HEK293 (cell line): ENCODE measurements around the gene XNDC1N.
A peak's percentile ranks its signal among the peaks of the same experiment; 100 is the strongest.

Experiments
- CTCF ChIA-PET: fragments of 350-600 bp; formaldehyde crosslinking; extraction: SDS; loops from one replicate; lab custom pipeline; 2021; ENCODE audit warnings: antibody characterized with exemption; lab: Yijun Ruan, JAX
- POLR2A ChIA-PET: fragments of 300-600 bp; formaldehyde crosslinking; extraction: SDS; loops from one replicate; lab custom pipeline; 2020; ENCODE audit warnings: antibody characterized with exemption, inconsistent platforms; lab: Yijun Ruan, JAX
- H3K27ac ChIP-seq: fragments of 200-500 bp; sonication (Bioruptor generic); 2 replicates; pipeline ENCODE4 v1.5.1; 2014; ENCODE audit warnings: low read depth, low read length, control low read depth, inconsistent platforms; ENCODE audit errors: extremely low read depth
- H3K36me3 ChIP-seq, 2 experiments: fragments of 200-500 bp in 1 of 2; sonication (Bioruptor generic) in 1 of 2; 1 replicate in 1 of 2; 2 replicates in 1 of 2; pipeline ENCODE4 v1.5.1; 2014 to 2017; ENCODE audit warnings: inconsistent platforms in 2 of 2, low read length in 2 of 2; ENCODE audit not compliant: control insufficient read depth in 2 of 2, insufficient read depth in 1 of 2
- H3K4me1 ChIP-seq: fragments of 200-500 bp; sonication (Bioruptor generic); 2 replicates; pipeline ENCODE4 v1.5.1; 2014; ENCODE audit warnings: mild to moderate bottlenecking, low read length, inconsistent platforms; ENCODE audit not compliant: control insufficient read depth, insufficient read depth
- H3K4me3 ChIP-seq: 2 replicates; pipeline ENCODE4 v1.5.1; 2011; ENCODE audit warnings: low read depth, mild to moderate bottlenecking, control low read depth, low read length, moderate library complexity
- H3K9me3 ChIP-seq: fragments of 200-500 bp; sonication (Bioruptor generic); 2 replicates; pipeline ENCODE4 v1.5.1; 2014; ENCODE audit warnings: low read depth, low read length, inconsistent platforms; ENCODE audit not compliant: control insufficient read depth, insufficient read depth
- BCL6B ChIP-seq: fragments of 450-650 bp; formaldehyde crosslinking; IDR thresholded peaks from 2 replicates; pipeline ENCODE4 v1.5.1; 2017; ENCODE audit warnings: missing biosample characterization, missing genetic modification characterization
- CTCF ChIP-seq: fragments of 450-650 bp; formaldehyde crosslinking; IDR thresholded peaks from 2 replicates; pipeline ENCODE4 v1.5.1; 2016; ENCODE audit warnings: missing biosample characterization, missing genetic modification characterization
- KLF8 ChIP-seq: fragments of 450-650 bp; formaldehyde crosslinking; IDR thresholded peaks from 2 replicates; pipeline ENCODE4 v1.5.1; 2016; ENCODE audit warnings: missing biosample characterization, missing genetic modification characterization
- MYNN ChIP-seq: fragments of 450-650 bp; formaldehyde crosslinking; IDR thresholded peaks from 2 replicates; pipeline ENCODE4 v1.5.1; 2016; ENCODE audit warnings: missing biosample characterization, missing genetic modification characterization, borderline replicate concordance
- PATZ1 ChIP-seq: fragments of 450-650 bp; formaldehyde crosslinking; IDR thresholded peaks from 2 replicates; pipeline ENCODE4 v1.5.1; 2016; ENCODE audit warnings: missing biosample characterization, missing genetic modification characterization
- PBX3 ChIP-seq: sonication (generic); formaldehyde crosslinking; IDR thresholded peaks from 2 replicates; pipeline ENCODE4 v1.8.1; 2022; ENCODE audit warnings: mild to moderate bottlenecking, moderate library complexity, missing genetic modification reagents
- REST ChIP-seq: fragments of 450-650 bp; formaldehyde crosslinking; IDR thresholded peaks from 2 replicates; pipeline ENCODE4 v1.5.1; 2016; ENCODE audit warnings: missing biosample characterization, missing genetic modification characterization
- SCRT1 ChIP-seq: fragments of 450-650 bp; formaldehyde crosslinking; IDR thresholded peaks from 2 replicates; pipeline ENCODE4 v1.5.1; 2016; ENCODE audit warnings: missing biosample characterization, missing genetic modification characterization, borderline replicate concordance
- SCRT2 ChIP-seq: fragments of 450-650 bp; formaldehyde crosslinking; IDR thresholded peaks from 2 replicates; pipeline ENCODE4 v1.5.1; 2016; ENCODE audit warnings: missing biosample characterization, missing genetic modification characterization
- ZFP41 ChIP-seq: fragments of 450-650 bp; formaldehyde crosslinking; IDR thresholded peaks from 2 replicates; pipeline ENCODE4 v1.5.1; 2016; ENCODE audit warnings: missing biosample characterization, missing genetic modification characterization, borderline replicate concordance
- ZIC2 ChIP-seq: fragments of 450-650 bp; formaldehyde crosslinking; IDR thresholded peaks from 2 replicates; pipeline ENCODE4 v1.5.1; 2016; ENCODE audit warnings: missing biosample characterization, missing genetic modification characterization
- ZNF157 ChIP-seq: fragments of 450-650 bp; formaldehyde crosslinking; IDR thresholded peaks from 2 replicates; pipeline ENCODE4 v1.5.1; 2016; ENCODE audit warnings: missing biosample characterization, missing genetic modification characterization
- ZNF2 ChIP-seq: fragments of 450-650 bp; formaldehyde crosslinking; IDR thresholded peaks from 2 replicates; pipeline ENCODE4 v1.5.1; 2016; ENCODE audit warnings: missing biosample characterization, missing genetic modification characterization
- ZNF202 ChIP-seq: fragments of 450-650 bp; formaldehyde crosslinking; IDR thresholded peaks from 2 replicates; pipeline ENCODE4 v1.5.1; 2016; ENCODE audit warnings: missing biosample characterization, missing genetic modification characterization, borderline replicate concordance
- ZNF214 ChIP-seq: fragments of 450-650 bp; formaldehyde crosslinking; IDR thresholded peaks from 2 replicates; pipeline ENCODE4 v1.5.1; 2017; ENCODE audit warnings: missing biosample characterization, mild to moderate bottlenecking, missing genetic modification characterization, borderline replicate concordance
- ZNF302 ChIP-seq: fragments of 450-650 bp; formaldehyde crosslinking; IDR thresholded peaks from 2 replicates; pipeline ENCODE4 v1.5.1; 2016; ENCODE audit warnings: missing biosample characterization, missing genetic modification characterization, low read depth
- ZNF473 ChIP-seq: fragments of 450-650 bp; formaldehyde crosslinking; IDR thresholded peaks from 2 replicates; pipeline ENCODE4 v1.5.1; 2017; ENCODE audit warnings: missing biosample characterization, missing genetic modification characterization
- ZNF514 ChIP-seq: fragments of 450-650 bp; formaldehyde crosslinking; IDR thresholded peaks from 2 replicates; pipeline ENCODE4 v1.5.1; 2016; ENCODE audit warnings: missing biosample characterization, missing genetic modification characterization
- ZNF561 ChIP-seq: fragments of 450-650 bp; IDR thresholded peaks from 2 replicates; pipeline ENCODE4 v1.5.1; 2018; ENCODE audit warnings: missing biosample characterization, missing genetic modification characterization, borderline replicate concordance
- ZNF610 ChIP-seq: fragments of 450-650 bp; formaldehyde crosslinking; IDR thresholded peaks from 2 replicates; pipeline ENCODE4 v1.5.1; 2016; ENCODE audit warnings: missing biosample characterization, missing genetic modification characterization, borderline replicate concordance
- ZNF654 ChIP-seq: fragments of 450-650 bp; formaldehyde crosslinking; IDR thresholded peaks from 2 replicates; pipeline ENCODE4 v1.5.1; 2016; ENCODE audit warnings: low read depth, missing biosample characterization, missing genetic modification characterization
- ZNF660 ChIP-seq: fragments of 450-650 bp; IDR thresholded peaks from 2 replicates; pipeline ENCODE4 v1.5.1; 2018; ENCODE audit warnings: missing biosample characterization, mild to moderate bottlenecking, missing genetic modification characterization
- ZXDB ChIP-seq: fragments of 450-650 bp; formaldehyde crosslinking; IDR thresholded peaks from 2 replicates; pipeline ENCODE4 v1.5.1; 2016; ENCODE audit warnings: missing biosample characterization, missing genetic modification characterization

The XNDC1N gene

GRCh38 chr11:71977743-71978418 lies 49.5 kb upstream of the XNDC1N start (continued):
- TF ChIP-seq PATZ1 (tag by site-specific recombination) (no peak), ZFP41 (no peak), ZNF157 (no peak), ZNF660 (no peak), ZIC2 (no peak), ZNF654 (tag by site-specific recombination) (peak; percentile 58), ZXDB (no peak), ZNF610 (tag by site-specific recombination) (no peak), ZNF2 (tag by site-specific recombination) (no peak), CTCF (tag by site-specific recombination) (0 out of 2 replicates have a peak, but pooled peaks have one; percentile 33), ZNF214 (tag by site-specific recombination) (no peak)

GRCh38 chr11:71977090-71977489 lies 48.7 kb upstream of the XNDC1N start:
- Histone ChIP-seq H3K4me1 (no peaks in the 10 kb centered on the region), H3K9me3 (no peaks in the 10 kb centered on the region), H3K4me3 (no peak overlapping the region)
- POLR2A ChIA-PET, result no interaction called here
- TF ChIP-seq SCRT2 (tag by site-specific recombination), result peak; percentile 67
- no peak for TF ChIP-seq ZNF561
- TF ChIP-seq ZNF202, result no peak
- TF ChIP-seq REST (tag by site-specific recombination), result no peak
- no peak for TF ChIP-seq BCL6B (tag by site-specific recombination)
- no peak for TF ChIP-seq KLF8 (tag by site-specific recombination)
- no peak for TF ChIP-seq PBX3
- TF ChIP-seq ZNF473 (tag by site-specific recombination), result no peak
- no peak for TF ChIP-seq ZNF514
- no peak for TF ChIP-seq ZNF302 (tag by site-specific recombination)
- TF ChIP-seq MYNN (tag by site-specific recombination), result no peak
- peak; percentile 60; the same call in 1 of the 2 replicates for TF ChIP-seq SCRT1 (tag by site-specific recombination)
- TF ChIP-seq, all 188 proteins: peak for 2
- CTCF ChIA-PET, result interaction anchor here (0.6 to 3.9 kb wide), 47 partner anchors 8 to 458 kb away, joined by 3 to 39 read pairs (median 4); no protein-coding TSS in a partner anchor
- Histone ChIP-seq H3K27ac (no peak overlapping the region), H3K36me3 (peaks cover 0 to 35% of the 10 kb centered on the region in 2 experiments; a peak in 1 of 3 replicates)
